ENCODE results near the gene MSMO1. TPM values are rescaled to one million over a fixed set of nuclear protein-coding genes. Genes with fewer than 3 reads are reported as not detected.

The MSMO1 gene
- polyA plus RNA-seq, 1 donor = 62.7 TPM

- no peak for DNase-seq
Observed at GRCh38 chr4:165388756-165389155, 61.3 kb downstream of the MSMO1 start.

Other genes with a start within 250 kb of the MSMO1 start
- 35.6 TPM for gene TMEM192, start 214.8 kb upstream of the MSMO1 start, polyA plus RNA-seq (ENCODE audit: insufficient read length)
- 23.9 TPM for gene KLHL2, start 120.1 kb upstream of the MSMO1 start, polyA plus RNA-seq (ENCODE audit: insufficient read length)
- 124 TPM for gene CPE, start 51.3 kb downstream of the MSMO1 start, polyA plus RNA-seq (ENCODE audit: insufficient read length)